ENCODE measurements around the gene PDXP.

PDXP gene

DNA sequence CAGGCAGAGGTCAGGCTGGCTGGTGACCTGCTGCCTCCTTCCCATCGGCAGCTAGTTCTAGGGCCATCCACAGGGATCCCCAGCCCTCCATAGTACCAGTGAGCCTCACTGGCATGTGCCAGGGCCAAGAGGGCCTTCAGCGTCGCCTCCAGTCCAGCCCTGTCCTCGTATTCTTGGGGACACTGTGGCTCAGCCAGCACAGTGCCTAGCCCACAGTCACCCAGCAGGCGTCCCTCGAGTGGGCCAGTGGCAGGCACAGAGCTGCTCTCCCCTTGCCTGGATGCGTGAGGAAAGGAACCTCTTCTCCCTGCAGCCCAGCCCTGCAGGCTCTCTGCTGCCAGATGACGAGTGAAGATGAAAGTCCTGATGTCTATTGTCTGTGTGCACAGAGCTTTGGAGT, 29.7 kb upstream of the PDXP start:
- DNase-seq (ENCODE audit: low read depth in 2 of 2): no peak

GRCh38 chr22:37629928-37630327, 28.6 kb upstream of the PDXP start:
- DNase-seq (ENCODE audit: low read depth in 2 of 2): no peak

DNA sequence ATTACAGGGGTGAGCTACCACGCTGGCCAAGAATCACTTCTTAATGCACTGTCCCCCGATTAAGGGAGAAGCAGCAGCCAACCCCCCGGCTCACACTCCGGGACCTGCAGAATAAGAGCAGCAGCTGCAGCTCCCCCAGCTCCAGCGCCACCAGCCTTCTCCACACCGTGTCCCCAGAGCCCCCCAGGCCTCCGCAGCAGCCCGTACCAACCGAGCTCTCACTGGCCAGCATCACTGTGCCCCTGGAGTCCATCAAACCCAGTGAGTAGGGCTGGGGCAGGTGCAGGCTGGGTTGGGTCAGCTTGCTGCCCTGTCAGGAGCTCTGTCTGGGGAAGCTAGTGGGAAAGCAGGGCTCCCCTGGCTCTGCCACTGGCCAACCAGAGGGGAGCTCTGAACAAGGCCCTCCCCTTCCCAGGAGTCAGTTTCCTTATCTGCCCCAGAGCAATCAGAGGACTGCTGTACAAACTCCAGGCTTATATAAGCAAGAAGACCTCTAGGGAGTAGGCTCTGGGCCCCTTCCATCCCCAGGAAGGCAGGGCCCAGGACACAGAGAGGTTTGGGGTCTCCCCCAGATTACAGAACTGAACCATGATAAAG, 27.6 kb upstream of the PDXP start:
- DNase-seq (ENCODE audit: low read depth in 2 of 2): no peak

- no peak for DNase-seq (ENCODE audit: low read depth in 2 of 2)
Measured at GRCh38 chr22:37631448-37632173, 26.9 kb upstream of the PDXP start.

DNA sequence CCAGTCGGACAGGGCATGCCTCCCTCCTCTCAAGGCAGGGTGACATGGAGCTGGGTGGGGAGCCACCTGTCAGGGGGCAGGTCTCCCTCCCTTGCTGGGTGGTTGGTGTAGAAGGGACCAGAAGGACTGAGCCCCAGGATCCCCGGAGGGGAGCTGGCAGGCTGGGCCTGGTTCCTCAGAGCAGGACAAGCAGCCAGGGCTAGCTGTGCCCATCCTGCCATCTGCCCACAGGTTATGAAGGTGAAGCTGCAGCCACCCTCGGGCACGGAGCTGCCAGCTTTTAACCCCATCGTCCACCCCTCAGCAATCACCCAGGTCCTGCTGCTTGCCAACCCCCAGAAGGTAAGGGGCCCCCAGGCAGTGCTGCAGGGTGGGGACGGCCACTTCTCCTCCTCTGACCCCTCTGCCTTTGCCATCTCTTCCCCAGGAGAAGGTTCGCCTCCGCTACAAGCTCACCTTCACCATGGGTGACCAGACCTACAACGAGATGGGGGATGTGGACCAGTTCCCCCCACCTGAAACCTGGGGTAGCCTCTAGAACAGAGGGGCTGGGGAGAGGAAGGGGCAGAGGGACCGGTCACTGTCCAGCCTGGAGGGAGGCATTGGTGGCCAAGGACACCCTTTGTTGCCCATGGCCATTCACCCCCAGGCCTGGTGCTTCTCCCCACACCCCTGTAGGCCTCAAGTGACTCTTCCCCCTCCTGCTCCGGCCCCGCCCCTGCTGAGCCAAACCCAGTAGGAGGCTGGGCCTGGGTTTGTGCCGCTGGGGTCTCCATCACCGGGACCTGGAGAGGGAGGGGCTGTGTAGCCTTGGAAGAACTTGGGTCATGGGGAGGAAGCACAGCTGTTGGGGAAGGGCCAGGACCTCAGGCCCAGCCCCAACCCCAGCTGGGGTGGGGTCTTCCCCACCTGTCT, 26.1 kb upstream of the PDXP start:
- DNase-seq (ENCODE audit: low read depth in 2 of 2): no peak

GRCh38 chr22:37633089-37633624, 25.4 kb upstream of the PDXP start:
- no peak for DNase-seq (ENCODE audit: low read depth in 2 of 2)

GRCh38 chr22:37633625-37634416, 24.7 kb upstream of the PDXP start:
- peak in 1 of 2 donors; percentile 24 for DNase-seq (ENCODE audit: low read depth in 2 of 2)

GRCh38 chr22:37634417-37634924, 24.1 kb upstream of the PDXP start:
- no peak for DNase-seq (ENCODE audit: low read depth in 2 of 2)

- DNase-seq (ENCODE audit: low read depth in 2 of 2): no peak
Measured at GRCh38 chr22:37635157-37635556, 23.4 kb upstream of the PDXP start.

- DNase-seq (ENCODE audit: low read depth in 2 of 2): no peak
Measured at GRCh38 chr22:37636186-37636948, 22.2 kb upstream of the PDXP start.

- no peak for DNase-seq (ENCODE audit: low read depth in 2 of 2)
Measured at GRCh38 chr22:37636949-37637273, 21.6 kb upstream of the PDXP start.

DNA sequence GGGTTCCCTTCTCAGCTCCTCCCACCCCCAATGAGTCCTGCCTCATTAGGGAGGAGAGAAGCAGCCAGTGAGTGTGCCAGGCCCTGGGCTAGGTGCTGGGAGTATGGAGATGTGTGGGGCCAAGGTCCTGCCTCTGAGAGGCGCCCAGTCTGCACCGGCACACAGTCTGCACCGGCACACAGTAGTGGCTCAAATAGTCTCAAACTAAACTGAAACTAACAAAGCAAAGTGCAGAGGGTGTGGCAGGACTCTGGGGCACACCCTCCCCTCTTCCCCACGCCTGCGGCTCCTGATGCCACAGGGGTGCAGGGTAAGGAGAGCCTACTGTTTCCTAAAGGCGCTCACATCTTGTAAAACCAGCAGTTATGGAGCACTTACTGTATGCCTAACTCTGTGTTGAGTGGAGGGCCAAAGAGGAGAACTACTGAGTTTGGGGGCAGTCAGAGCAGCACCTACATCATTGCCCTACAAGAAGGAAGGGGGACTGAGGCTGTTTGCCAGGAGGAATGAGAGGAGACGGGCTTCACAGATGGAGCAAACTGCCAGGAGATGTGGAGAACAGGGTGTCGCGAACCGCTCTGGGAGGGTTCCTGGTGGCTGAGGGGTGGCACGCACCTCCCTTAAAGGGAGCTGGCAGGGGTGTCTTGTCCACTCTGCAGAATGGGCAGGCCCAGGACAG, 20.0 kb upstream of the PDXP start:
- DNase-seq (ENCODE audit: low read depth in 2 of 2): no peak

- DNase-seq (ENCODE audit: low read depth in 2 of 2): peak in 1 of 2 donors; percentile 37
Measured at GRCh38 chr22:37639070-37639760, 19.3 kb upstream of the PDXP start, which contains the start of gene SH3BP1. Gene SH3BP1 (plus strand): TSS chr22:37639669. CDS start chr22:37639788, 119 bp downstream.

- DNase-seq (ENCODE audit: low read depth in 2 of 2): no peak
Measured at GRCh38 chr22:37639771-37640590, 18.5 kb upstream of the PDXP start.

- no peak for DNase-seq (ENCODE audit: low read depth in 2 of 2)
Measured at GRCh38 chr22:37640591-37641560, 17.6 kb upstream of the PDXP start.

- DNase-seq (ENCODE audit: low read depth in 2 of 2): no peak
Measured at GRCh38 chr22:37641561-37641949, 17.0 kb upstream of the PDXP start.

DNA sequence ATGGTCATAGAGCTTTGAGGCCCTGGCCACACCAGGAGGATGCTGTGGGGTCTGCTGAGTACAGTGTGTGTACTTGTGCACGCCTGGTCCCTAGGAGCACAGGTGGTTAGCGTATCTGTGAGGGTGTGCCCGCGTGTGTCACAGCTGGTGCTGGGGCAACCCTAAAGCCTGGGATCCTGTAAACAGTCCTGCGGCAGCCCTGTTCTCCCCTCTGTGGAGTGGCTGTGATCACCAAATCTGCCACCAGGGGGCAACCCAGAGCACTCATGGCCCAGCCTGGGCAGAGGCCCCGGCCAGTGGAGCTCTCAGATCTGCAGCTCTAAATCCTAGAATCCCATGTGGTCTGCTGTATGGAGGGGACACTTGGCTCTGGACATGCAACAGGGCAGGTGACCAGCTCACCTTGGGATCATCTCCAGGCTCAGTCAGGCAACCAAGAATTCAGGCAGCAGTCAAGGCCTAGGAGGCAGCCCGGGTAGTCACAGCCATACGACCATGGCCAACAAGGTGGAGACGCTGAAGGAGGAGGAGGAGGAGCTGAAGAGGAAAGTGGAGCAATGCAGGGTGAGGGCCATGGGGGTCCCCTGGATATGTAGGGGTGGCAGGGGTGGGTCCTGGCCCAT, 15.2 kb upstream of the PDXP start:
- peak; percentile 76 to 77 for DNase-seq (ENCODE audit: low read depth in 2 of 2)
